Medulla oblongata (tissue), 1 donor: ENCODE results near the gene SHISA6.
A peak's percentile ranks its signal among the peaks of the same experiment; 100 is the strongest.

Experiments
- DNase-seq: peaks from one replicate; pipeline ENCODE4 v3.0.0-alpha.2; 2015; ENCODE audit errors: extremely low spot score

Gene SHISA6

GRCh38 chr17:11446316-11446715, 205.3 kb downstream of the SHISA6 start:
- no peak for DNase-seq

GRCh38 chr17:11454096-11454495, 213.1 kb downstream of the SHISA6 start:
- no peak for DNase-seq

- DNase-seq: no peak
Measured at GRCh38 chr17:11458279-11458678, 217.3 kb downstream of the SHISA6 start.

- peak; percentile 8 for DNase-seq
Measured at GRCh38 chr17:11459861-11460331, 218.9 kb downstream of the SHISA6 start.

- no peak for DNase-seq
Measured at GRCh38 chr17:11461993-11462548, 221.1 kb downstream of the SHISA6 start.

- DNase-seq: no peak
Measured at GRCh38 chr17:11467639-11468038, 226.6 kb downstream of the SHISA6 start.

GRCh38 chr17:11485336-11486100, 244.5 kb downstream of the SHISA6 start:
- no peak for DNase-seq

- no peak for DNase-seq
Measured at GRCh38 chr17:11486101-11486867, 245.3 kb downstream of the SHISA6 start.

GRCh38 chr17:11486868-11487310, 245.9 kb downstream of the SHISA6 start:
- no peak for DNase-seq

GRCh38 chr17:11487469-11487868, 246.5 kb downstream of the SHISA6 start:
- no peak for DNase-seq

- DNase-seq: no peak
Measured at GRCh38 chr17:11488407-11488806, 247.4 kb downstream of the SHISA6 start.

- no peak for DNase-seq
Measured at GRCh38 chr17:11490171-11490755, 249.2 kb downstream of the SHISA6 start.

- no peak for DNase-seq
Measured at GRCh38 chr17:11492511-11492910, 251.5 kb downstream of the SHISA6 start.

GRCh38 chr17:11493936-11494335, 252.9 kb downstream of the SHISA6 start:
- DNase-seq: no peak

GRCh38 chr17:11495613-11496012, 254.6 kb downstream of the SHISA6 start:
- no peak for DNase-seq

GRCh38 chr17:11499881-11500280, 258.9 kb downstream of the SHISA6 start:
- no peak for DNase-seq

- DNase-seq: no peak
Measured at GRCh38 chr17:11503308-11504035, 262.5 kb downstream of the SHISA6 start.

GRCh38 chr17:11506635-11507034, 265.6 kb downstream of the SHISA6 start:
- DNase-seq: no peak

GRCh38 chr17:11511696-11512095, 270.7 kb downstream of the SHISA6 start:
- no peak for DNase-seq

GRCh38 chr17:11514565-11514964, 273.6 kb downstream of the SHISA6 start:
- no peak for DNase-seq

- no peak for DNase-seq
Measured at GRCh38 chr17:11514981-11515680, 274.1 kb downstream of the SHISA6 start.
